NCI-H1436 (cell line): ENCODE data around the gene SSX2IP.
A peak's percentile ranks its signal among the peaks of the same experiment; 100 is the strongest.
"Not testable (repeated sequence)": the region's sequence is repeated elsewhere in the genome, so short reads cannot be mapped to it uniquely, and the experiment has no call there.

Experiments used
- DNase-seq: peaks from one replicate; lab custom pipeline; 2025; lab: John Stamatoyannopoulos, UW

SSX2IP gene

GRCh38 chr1:84675631-84676030, 14.6 kb downstream of the SSX2IP start:
- DNase-seq: no peak

- DNase-seq: no peak
Measured at GRCh38 chr1:84675106-84675505, 15.2 kb downstream of the SSX2IP start.

- DNase-seq: no peak
Measured at GRCh38 chr1:84674705-84675104, 15.6 kb downstream of the SSX2IP start.

- no peak for DNase-seq
Measured at GRCh38 chr1:84674021-84674420, 16.2 kb downstream of the SSX2IP start.

- DNase-seq: no peak
Measured at GRCh38 chr1:84672080-84672854, 18.0 kb downstream of the SSX2IP start.

- no peak for DNase-seq
Measured at GRCh38 chr1:84669831-84670230, 20.4 kb downstream of the SSX2IP start.

- no peak for DNase-seq
Measured at GRCh38 chr1:84668185-84668584, 22.1 kb downstream of the SSX2IP start.

GRCh38 chr1:84665703-84666317, 24.5 kb downstream of the SSX2IP start:
- DNase-seq: no peak

GRCh38 chr1:84653130-84653677, 37.1 kb downstream of the SSX2IP start:
- DNase-seq: no peak

GRCh38 chr1:84644472-84644871, 45.8 kb downstream of the SSX2IP start:
- DNase-seq: no peak

- no peak for DNase-seq
Measured at GRCh38 chr1:84643183-84643582, 47.1 kb downstream of the SSX2IP start.

GRCh38 chr1:84642774-84643173, 47.5 kb downstream of the SSX2IP start:
- DNase-seq: no peak

GRCh38 chr1:84639731-84640130, 50.5 kb downstream of the SSX2IP start:
- DNase-seq: not testable (repeated sequence)

GRCh38 chr1:84635429-84635828, 54.8 kb downstream of the SSX2IP start:
- no peak for DNase-seq

GRCh38 chr1:84634536-84635205, 55.6 kb downstream of the SSX2IP start:
- DNase-seq: no peak

- no peak for DNase-seq
Measured at GRCh38 chr1:84632673-84633434, 57.4 kb downstream of the SSX2IP start.

GRCh38 chr1:84632137-84632536, 58.1 kb downstream of the SSX2IP start:
- no peak for DNase-seq

- DNase-seq: no peak
Measured at GRCh38 chr1:84624876-84625275, 65.4 kb downstream of the SSX2IP start.

GRCh38 chr1:84621553-84621952, 68.7 kb downstream of the SSX2IP start:
- no peak for DNase-seq

- DNase-seq: peak; percentile 87
Measured at GRCh38 chr1:84620720-84621313, 69.4 kb downstream of the SSX2IP start.

GRCh38 chr1:84619383-84620102, 70.7 kb downstream of the SSX2IP start:
- peak; percentile 54 for DNase-seq
